Activated naive CD4-positive, alpha-beta T cell treated with anti-CD3 and anti-CD28 coated beads, Interleukin-2, amount 50 U/mL, for 16 hours (primary cell): ENCODE results near the gene PGR.

Experiments used
- DNase-seq: peaks from one replicate; pipeline ENCODE4 v3.0.0-alpha.2; 2020

Gene PGR

GRCh38 chr11:101008961-101009689, 120.5 kb downstream of the PGR start:
- no peak for DNase-seq

GRCh38 chr11:101003468-101003867, 126.1 kb downstream of the PGR start:
- no peak for DNase-seq

GRCh38 chr11:100999756-101000155, 129.9 kb downstream of the PGR start:
- DNase-seq = no peak

GRCh38 chr11:100994966-100995365, 134.6 kb downstream of the PGR start:
- no peak for DNase-seq

- no peak for DNase-seq
Observed at GRCh38 chr11:100991541-100991940, 138.1 kb downstream of the PGR start.

- no peak for DNase-seq
Observed at GRCh38 chr11:100990931-100991330, 138.7 kb downstream of the PGR start.

- no peak for DNase-seq
Observed at GRCh38 chr11:100984668-100985067, 144.9 kb downstream of the PGR start.

GRCh38 chr11:100981196-100981824, 148.3 kb downstream of the PGR start:
- no peak for DNase-seq

- no peak for DNase-seq
Observed at GRCh38 chr11:100980156-100980555, 149.5 kb downstream of the PGR start.
